Fibroblast of mammary gland (primary cell): ENCODE data around the gene IQUB.
"Not testable (repeated sequence)": the region's sequence is repeated elsewhere in the genome, so short reads cannot be mapped to it uniquely, and the experiment has no call there.

Experiments used
- DNase-seq: peaks from one replicate; pipeline ENCODE4 v3.0.0-alpha.2; 2010; ENCODE audit warnings: low read depth
- H3K4me3 ChIP-seq: 2 replicates; pipeline ENCODE4 v1.5.1; 2011; ENCODE audit warnings: low read depth, mild to moderate bottlenecking, low read length, moderate library complexity; ENCODE audit not compliant: control insufficient read depth
- TF ChIP-seq, protein P1 (sequence below): conservative IDR thresholded peaks from 2 replicates; pipeline ENCODE4 v1.5.1; 2011; ENCODE audit warnings: low read depth, low read length, inconsistent platforms; ENCODE audit not compliant: control insufficient read depth, insufficient read depth

IQUB gene

GRCh38 chr7:123558289-123558874 lies 24.0 kb upstream of the IQUB start:
- H3K4me3 ChIP-seq: peak overlapping the region; percentile 98
- TF ChIP-seq, protein P1, sequence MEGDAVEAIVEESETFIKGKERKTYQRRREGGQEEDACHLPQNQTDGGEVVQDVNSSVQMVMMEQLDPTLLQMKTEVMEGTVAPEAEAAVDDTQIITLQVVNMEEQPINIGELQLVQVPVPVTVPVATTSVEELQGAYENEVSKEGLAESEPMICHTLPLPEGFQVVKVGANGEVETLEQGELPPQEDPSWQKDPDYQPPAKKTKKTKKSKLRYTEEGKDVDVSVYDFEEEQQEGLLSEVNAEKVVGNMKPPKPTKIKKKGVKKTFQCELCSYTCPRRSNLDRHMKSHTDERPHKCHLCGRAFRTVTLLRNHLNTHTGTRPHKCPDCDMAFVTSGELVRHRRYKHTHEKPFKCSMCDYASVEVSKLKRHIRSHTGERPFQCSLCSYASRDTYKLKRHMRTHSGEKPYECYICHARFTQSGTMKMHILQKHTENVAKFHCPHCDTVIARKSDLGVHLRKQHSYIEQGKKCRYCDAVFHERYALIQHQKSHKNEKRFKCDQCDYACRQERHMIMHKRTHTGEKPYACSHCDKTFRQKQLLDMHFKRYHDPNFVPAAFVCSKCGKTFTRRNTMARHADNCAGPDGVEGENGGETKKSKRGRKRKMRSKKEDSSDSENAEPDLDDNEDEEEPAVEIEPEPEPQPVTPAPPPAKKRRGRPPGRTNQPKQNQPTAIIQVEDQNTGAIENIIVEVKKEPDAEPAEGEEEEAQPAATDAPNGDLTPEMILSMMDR: no peak
- DNase-seq: no peak

DNA sequence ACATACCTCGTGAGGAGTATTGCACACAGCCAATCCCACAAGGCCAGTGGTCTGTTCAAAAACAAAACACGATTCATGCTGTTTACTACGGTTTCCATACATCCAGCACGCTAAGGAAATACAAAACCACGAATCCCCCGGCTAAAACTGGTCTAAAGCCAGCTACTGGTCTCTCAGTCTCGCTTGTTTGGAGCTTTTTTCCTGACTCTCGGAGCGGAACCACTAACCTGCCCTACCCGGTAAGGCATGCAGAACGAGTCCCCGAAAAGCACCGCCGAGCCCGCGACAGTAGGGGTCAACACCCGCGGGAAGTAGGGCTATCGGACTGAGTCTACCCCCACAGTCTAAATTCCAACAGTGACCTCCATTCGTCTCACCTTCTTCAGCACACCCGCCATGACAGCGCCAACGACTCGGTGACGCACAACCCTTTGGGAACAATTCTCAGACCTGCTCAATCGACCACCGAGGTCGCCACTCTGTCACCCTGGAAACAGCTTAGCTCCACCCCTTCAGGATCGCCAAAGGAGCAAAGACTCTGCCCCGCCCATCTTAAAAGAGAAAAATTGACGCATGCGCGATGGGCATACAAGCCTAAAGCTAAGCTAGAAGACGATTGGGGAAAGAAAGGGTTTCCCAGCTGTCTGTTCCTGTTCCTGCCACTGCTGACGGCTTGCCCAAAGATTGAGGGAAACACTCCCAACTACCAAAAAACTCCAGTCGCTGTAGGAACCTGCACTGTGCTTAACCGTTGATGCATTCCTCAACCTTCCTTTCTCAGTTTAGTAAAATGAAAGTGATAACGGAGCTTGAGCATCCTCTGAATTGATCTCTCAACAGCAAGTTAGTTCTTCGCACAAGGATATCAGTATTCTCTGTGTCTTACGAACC lies 23.2 kb upstream of the IQUB start, which contains the start of gene NDUFA5:
Gene NDUFA5 (minus strand): TSS at position 421 of the 891 bp plus-strand sequence. CDS start 23 bp downstream, at position 398.
- peak; percentile 99 for DNase-seq
- TF ChIP-seq, protein P1: no peak
- peak within 1 kb of the TSS; percentile 98 for H3K4me3 ChIP-seq

GRCh38 chr7:123557016-123557397 lies 22.6 kb upstream of the IQUB start:
- TF ChIP-seq, protein P1: no peak
- peak overlapping the region; percentile 98 for H3K4me3 ChIP-seq
- peak; percentile 31 for DNase-seq

- TF ChIP-seq, protein P1: no peak
- no peak overlapping the region for H3K4me3 ChIP-seq
- no peak for DNase-seq
Observed at GRCh38 chr7:123555484-123555883, 21.1 kb upstream of the IQUB start.

GRCh38 chr7:123553159-123553558 lies 18.8 kb upstream of the IQUB start:
- TF ChIP-seq, protein P1: no peak
- no peak overlapping the region for H3K4me3 ChIP-seq
- no peak for DNase-seq

- H3K4me3 ChIP-seq: no peak overlapping the region
- DNase-seq: no peak
- TF ChIP-seq, protein P1: no peak
Observed at GRCh38 chr7:123552641-123553040, 18.2 kb upstream of the IQUB start.

GRCh38 chr7:123552134-123552533 lies 17.7 kb upstream of the IQUB start:
- not testable (repeated sequence) for DNase-seq, H3K4me3 ChIP-seq
